GM18519 (cell line): Measurements from ENCODE around the gene RFX1.
A peak's percentile ranks its signal among the peaks of the same experiment; 100 is the strongest.

ENCODE experiments used
- ATAC-seq: cut with Tn5 transposase; IDR thresholded peaks from one replicate; pipeline ENCODE4 v1.9.1; 2021; ENCODE audit warnings: mild to moderate bottlenecking, moderate library complexity; ENCODE audit not compliant: unreplicated experiment, low FRiP score

Gene RFX1

DNA sequence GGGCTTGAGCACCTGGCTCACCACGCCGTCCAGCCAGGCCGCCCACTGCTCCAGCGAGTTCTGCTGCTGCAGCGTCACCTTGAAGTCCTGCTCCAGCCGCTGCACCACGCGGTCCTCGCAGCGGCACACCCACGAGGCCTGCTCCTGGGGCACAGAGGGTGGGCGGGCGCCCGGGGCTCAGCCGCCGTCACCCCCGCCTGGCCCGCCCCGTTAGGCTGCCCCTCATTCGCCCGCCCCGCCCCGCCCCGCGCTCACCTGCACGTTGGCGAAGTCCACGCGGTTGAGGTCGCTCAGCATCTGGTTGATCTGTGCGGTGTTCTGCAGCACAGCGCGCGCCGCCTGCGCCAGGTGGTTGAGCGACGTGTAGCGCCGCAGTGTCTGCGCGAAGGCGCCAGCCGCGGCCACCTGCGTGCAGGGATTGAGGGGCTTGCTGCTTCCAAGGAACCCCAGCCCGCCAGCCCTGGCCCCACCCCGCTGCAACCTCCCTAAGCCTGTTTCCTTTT, 42.5 kb downstream of the RFX1 start:
- no peak for ATAC-seq

DNA sequence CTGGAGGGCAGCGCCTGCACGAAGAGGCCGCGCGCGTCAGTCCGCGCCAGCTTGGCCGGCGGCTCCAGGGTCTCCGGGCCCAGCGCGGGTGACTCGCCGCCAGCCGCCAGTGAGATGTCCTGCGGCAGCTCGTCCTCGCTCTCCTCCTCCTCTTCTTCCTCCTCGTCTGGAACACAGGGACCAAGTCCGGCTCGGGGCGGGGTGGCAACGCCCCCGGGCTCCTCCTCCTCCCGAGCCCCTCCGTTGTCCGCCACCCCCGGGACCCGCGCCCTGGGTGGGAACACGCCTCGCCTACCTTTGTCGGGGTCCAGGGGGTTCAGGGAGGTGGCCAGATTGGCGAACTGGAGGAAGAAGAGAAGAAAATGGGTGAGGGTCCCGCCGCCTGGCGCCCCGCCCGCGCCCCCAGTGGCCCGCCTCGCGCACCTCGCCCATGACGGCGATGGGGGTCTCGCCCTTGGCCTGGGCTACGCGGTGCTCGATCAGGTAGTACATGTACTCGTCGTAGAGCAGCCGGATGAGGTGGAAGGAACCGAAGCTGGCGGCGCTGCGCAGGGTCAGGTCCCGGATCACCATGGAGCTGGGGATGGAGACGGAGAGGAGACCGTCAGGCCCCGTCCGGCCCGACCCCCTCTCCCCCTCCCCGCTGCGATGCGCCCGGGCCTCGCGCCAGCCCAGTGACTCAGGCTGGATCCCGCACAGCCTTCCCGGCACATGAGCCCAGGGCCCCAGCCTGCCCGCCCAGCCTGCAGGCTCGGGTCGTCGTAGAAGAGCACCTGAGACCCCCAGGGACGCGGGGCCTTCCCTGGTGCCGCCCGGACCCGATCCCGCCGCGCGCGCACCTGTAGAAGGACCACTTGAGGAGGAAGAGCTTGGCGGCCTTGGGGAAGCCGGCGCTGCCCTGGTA, 43.2 kb downstream of the RFX1 start:
- no peak for ATAC-seq

DNA sequence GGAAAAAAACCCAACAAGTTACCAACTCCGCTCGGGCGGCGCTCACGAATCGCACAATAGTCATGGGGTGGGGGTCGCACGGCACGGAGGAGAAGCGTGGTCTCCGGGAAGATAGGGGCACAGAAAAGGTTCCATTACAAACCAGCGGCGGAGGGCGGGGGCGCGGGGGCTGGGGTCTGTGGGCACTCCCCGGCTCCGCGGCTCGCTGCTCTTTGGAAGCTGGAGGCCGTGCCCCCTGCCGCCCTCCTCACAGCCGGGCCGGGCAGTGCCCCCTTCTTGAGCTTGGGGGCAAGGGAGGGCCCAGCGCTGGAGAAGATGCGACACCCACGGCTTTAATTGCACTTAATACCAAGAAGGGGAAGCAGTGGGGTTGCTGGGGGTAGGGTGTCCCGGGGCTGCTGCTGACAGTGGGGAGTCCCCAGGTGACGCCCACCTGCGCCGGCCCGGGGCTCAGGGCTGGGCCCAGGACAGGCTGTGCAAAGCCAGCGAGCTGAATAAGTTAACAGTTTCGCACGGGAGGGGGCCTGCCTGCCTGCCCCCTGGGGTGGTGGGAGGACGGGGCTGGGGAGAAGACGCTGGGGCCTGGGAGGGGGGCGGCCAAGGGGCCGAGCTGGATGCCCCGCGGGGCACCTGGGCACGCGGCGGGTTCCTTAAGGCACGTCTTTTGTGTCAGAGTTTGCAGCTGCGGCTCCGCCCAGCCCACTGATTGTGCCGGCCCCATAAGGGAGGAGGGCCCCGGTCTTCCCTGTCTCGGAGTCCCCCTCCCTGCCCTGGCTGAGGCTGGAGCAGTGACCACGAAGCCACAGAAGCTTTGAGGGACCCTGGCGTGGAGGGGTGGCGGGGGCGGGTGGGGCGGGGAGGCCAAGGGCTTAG, 44.1 kb downstream of the RFX1 start:
- no peak for ATAC-seq

DNA sequence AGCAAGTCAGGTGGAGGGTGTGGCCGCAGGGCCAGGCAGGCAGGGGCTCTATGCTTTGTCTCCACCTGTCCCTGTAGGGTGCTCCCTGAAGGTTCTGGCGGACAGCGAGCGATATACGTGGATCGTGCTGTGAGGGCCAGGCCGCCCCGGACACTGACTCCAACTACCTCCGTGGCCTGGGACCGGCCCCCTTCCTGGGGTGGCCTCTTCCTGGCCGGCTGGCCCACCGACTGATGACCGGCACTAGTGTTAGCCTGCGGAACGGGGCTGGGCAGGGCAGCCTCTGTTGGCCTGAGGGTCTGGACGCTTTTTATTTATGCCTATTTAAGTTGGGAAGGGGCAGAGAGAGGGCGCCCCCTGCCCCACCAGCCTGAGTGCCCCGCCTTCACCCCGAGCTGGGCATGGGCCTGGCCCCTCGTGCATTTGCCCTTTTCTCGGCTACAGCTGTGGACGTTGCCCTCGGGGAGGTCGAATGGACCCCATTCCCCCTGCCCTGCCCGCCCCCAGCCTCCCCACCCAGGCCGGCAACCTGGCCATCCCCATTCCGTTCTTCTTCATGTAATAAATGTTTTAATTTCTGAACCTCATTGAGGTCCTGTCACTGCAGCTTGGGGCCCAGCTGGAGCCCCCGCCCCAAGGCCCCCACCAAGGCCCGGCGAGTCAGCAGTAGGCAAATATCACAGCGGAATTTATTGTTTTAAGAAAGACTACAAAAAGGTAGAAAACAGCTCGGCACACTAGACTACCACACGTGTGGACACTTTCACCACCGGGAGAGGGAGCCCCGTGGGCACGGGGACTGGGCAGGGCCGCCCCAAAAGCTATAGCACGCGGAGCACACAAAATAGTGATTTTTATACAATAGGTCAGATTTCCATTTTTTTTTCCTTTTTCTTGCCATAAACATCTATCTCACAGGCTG, 45.0 kb downstream of the RFX1 start:
- no peak for ATAC-seq

DNA sequence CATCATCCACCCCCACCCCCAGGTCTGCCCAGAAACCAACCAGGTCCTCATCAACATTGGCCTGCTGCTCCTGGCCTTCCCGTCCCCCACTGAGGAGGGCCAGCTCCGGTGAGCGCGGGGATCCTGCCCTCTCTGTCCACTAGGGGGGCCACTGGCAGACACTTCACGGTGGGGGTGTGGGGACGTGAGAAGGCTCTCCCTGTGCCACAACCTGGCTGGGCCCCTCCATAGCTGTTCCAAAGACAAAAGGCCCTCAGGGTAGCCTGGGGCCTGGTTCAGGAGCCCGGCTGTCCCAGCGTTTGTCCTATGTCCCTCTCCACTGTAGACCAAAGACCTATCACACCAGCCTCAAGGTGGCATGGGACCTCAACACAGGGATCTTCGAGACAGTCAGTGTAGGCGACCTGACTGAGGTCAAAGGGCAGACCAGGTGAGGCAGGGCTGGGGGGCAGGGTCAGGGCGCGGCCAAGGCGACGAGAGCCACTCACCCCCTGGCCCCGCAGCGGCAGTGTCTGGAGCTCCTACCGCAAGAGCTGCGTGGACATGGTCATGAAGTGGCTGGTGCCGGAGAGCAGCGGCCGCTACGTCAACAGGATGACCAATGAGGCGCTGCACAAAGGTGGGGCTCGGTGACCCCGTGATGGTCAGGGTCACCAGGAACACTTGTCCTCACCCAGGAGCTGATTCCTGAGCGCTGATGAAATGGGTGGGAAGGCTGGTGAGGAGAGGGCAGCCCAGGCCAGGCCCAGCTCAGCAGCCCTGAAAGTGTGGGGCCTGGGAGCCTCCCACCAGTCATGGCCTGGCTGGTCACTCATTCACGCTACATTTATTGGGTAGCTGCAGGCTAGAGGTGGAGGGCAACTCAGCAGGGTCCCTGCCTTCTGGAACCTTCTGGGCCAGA, 45.9 kb downstream of the RFX1 start:
- ATAC-seq: no peak

DNA sequence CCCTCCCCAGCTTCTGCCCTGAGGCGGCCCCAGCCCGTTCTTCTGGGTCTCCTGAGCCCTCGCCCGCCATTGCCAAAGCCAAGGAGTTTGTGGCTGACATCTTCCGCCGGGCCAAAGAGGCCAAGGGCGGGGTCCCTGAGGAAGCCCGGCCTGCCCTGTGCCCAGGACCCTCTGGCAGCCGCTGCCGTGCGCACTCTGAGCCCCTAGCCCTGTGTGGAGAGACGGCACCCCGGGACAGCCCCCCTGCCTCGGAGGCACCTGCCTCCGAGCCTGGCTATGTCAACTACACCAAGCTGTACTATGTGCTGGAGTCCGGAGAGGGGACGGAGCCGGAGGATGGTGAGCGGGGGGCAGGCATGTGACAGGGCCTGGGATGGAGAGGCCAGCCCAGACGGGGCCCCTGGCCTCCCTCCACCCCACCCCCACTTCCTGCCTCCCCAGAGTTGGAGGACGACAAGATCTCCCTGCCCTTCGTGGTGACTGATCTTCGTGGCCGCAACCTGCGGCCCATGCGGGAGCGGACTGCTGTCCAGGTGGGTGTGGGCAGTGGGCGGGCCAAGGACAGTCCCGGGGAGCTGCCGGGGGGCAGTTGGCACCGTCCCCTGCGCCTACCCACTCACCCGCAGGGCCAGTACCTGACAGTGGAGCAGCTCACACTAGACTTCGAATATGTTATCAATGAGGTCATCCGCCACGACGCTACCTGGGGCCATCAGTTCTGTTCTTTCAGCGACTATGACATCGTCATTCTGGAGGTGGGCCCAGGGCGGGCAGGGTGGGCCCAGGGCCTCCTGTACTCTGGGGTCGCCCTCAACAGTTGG, 46.8 kb downstream of the RFX1 start:
- no peak for ATAC-seq

DNA sequence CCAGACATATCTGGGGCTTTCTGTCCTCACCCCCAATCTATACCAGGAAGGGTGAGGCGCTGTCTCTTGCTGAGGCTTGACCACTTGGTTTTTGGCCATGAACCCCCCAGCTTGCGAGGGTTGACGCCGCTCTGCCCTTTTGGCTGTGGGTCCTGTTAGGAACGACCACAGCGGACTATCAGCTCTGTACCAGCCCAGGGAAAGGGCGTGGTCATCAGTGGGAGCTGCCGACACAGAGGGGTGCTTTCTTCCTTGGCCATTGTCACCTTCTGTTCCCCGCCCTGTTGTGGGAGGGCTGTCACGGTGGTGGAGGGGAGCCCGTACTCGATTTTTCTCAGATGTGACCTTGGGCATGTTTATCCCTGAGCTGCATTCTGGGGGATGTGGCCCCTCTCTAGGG, 48.1 kb downstream of the RFX1 start:
- ATAC-seq: no peak

DNA sequence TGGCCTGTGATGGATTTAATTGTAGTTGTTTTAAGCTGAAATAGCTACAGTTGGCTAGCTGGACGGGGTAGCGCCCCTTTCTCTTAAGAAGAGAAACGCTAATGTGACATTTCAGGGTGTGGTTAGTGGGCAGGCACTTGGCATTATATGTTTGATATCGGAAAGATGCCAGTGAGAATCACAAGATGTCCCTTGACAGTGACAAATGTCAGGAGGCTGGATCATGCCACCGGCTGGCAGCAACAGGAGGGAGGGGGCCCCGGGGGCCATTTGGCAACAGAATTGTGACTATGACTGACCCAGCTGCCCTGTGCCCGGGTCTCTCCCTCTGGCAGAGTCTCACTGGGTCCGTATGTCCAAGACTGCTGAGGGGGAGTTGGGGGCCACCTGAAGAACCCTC, 49.1 kb downstream of the RFX1 start:
- no peak for ATAC-seq

DNA sequence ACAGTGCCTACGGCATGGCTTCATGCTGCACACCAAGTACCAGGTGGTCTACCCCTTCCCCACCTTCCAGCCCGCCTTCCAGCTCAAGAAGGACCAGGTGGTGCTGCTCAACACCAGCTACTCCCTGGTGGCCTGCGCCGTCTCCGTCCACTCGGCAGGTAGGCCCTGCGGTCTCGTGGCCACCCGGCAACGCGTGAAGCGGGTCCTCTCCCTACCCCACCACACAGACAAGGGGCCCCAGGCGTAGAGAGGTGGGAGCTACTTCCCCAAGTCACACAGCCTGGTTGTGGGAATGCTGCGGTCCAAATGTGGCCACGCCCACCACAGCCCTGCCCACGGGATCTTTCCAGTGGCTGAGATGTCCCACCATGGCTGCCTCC, 49.8 kb downstream of the RFX1 start:
- no peak for ATAC-seq

DNA sequence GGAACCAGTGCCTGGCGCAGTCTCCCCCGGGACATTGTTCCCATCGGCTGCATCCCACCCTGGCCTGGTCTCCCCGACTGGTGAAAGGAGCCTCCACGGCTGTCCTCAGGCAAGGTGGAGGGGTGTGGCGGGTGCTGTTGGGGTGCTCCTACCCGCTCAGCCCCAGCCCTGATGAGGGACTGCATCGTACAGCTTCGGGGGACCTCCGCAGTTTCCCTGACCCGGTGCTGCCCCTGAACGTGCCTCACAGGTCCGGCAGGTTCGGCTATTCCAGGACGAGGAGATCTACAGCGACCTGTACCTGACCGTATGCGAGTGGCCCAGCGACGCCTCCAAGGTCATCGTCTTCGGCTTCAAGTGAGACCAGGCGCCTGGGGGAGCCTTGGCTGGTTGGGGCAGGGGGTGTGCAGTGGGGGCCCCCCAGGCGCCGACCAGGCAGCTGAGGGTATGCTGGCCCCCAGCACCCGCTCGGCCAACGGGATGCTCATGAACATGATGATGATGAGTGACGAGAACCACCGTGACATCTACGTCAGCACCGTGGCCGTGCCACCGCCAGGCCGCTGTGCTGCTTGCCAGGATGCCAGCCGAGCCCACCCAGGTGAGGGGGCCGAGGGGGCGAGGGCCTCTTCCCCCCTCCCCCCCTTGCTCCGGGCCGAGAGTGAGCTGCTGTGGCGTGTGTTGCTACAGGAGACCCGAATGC, 50.3 kb downstream of the RFX1 start:
- ATAC-seq: no peak

DNA sequence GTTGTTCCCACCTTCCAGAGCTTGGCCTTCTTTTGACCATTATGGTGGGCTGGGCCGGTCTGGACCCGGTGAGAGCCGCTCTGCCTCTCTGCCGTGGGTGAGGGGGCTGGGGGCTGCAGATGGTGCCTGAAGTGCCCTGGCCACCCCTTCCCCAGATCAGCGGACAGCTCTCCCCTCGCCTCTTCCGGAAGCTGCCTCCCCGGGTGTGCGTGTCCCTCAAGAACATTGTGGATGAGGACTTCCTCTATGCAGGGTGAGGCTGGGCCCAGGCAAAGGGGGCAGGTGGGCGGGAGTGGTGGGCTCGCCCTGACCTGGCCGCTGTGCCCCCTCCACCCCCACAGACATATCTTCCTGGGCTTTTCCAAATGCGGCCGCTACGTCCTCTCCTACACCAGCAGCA, 51.9 kb downstream of the RFX1 start:
- no peak for ATAC-seq

DNA sequence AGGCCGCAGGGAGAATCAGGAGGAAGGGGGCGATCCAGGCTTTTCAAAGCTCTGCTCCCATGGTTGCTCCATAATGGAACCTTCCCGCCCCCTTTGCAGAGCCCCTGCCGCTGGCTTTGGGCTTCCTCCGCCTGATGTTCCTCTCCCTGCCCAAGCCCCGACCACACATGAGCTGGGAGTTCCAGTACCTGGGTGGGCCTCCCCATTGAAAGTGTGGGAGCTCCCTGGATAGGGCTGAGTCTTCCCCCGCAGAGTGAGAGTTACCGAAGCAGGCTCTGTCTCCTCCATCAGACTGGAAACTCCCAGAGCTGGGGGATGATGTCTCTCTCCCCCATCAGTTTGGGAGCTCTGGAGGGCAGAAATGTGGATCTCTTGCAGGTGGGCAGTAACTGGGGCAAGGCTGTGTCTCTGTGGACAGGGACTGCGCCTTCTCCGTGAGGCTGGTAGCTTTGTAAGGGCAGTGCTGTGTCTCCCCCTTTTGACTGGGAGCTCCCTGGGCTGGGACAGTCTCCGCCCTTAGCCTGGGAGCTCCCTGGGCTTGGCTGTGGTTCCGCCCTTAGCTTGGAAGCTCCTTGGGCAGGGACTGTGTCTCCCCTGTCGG, 53.1 kb downstream of the RFX1 start:
- ATAC-seq: no peak

DNA sequence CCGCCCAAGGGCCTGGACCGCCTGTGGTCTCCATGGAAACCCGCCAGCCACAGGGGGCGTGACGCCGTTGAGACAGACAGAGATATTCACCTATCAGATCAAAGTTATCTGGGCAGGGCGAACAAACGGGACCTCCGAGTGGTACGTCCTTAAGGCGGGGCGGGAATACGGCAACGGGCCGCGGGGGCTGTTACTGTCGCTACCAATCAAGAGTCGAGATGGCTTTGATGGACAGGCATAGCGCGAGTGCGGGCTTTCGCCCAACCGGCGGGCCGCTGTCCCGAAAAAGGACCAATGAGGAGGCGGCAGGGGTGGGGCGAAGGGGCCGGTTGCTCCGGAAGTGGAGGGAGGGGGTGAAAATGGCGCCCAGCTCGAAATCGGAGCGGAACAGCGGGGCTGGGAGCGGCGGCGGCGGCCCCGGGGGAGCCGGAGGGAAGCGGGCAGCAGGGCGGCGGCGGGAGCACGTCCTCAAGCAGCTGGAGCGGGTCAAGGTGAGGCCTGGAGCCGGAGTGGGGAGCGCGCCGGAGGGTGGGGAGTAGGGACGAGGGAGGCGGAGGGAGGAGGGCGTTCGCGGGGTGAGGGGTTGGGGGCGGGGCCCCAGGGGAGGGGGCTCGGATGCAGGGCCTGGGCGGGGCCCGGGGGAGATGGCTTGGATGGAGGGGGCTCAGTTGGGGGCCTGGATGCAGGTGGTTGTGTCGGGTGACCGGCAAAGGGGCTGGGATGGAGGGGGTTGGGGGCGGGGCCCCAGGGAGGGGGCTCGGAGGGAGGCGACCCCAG, 53.8 kb downstream of the RFX1 start, which contains the start of gene DCAF15:
DCAF15 (plus strand) TSS at position 356 of the 777 bp plus-strand sequence; CDS start at position 360, 4 bp downstream.
- peak; percentile 92 for ATAC-seq

DNA sequence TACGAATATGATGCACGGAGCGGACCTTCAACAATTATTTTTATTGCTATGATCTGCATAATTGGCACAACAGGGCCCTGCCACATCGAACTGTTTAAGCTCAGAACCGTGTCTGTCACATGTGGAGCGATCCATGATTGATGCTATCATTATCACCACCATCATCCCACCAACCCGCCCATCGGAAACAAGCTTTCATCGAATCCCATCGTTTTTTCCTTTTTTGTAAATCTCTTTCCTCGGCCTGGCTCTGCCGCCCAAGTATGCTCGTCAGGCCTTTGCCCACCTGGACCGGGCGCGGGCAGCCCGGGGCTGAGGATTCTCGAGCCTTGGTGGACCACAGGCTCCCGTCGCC, 54.3 kb downstream of the RFX1 start:
- ATAC-seq: peak; percentile 5

DNA sequence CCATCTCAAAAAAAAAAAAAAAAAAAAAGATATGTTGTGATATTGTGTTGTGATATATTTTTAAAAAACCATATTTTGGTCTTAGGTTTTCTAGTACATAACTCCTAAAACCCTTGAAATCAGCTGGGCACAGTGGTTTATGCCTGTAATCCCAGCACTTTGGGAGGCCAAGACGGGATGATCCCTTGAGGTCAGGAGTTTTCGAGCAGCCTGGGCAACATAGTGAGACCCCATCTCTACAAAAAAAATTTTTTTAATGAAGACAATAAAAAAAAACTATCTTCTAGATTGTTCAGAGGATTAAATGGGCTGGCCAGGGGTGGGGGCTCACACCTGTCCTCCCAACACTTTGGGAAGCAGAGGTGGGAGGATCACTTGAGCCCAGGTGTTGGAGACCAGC, 55.1 kb downstream of the RFX1 start:
- ATAC-seq: no peak

DNA sequence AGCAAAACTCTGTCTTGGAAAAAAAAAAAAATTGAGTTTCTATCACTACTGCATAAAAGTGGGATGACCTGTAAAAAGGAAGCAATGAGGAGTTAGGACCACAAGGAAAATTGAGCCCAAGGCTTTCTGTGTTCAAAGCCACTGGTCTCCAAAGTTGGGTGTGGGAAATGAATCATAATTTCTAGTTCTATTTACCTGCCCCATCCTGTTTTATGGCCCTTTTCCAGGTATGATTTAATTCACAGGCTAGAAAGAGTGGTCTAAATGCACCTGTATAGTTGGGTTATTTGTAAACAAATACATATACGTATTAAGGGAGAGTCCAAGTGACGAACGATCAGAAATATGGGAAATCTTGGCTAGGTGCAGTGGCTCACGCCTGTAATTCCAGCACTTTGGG, 59.7 kb downstream of the RFX1 start:
- ATAC-seq: no peak
